ENCODE results near the gene COX10.
"Not testable (repeated sequence)": the region's sequence is repeated elsewhere in the genome, so short reads cannot be mapped to it uniquely, and the experiment has no call there.

The COX10 gene

DNA sequence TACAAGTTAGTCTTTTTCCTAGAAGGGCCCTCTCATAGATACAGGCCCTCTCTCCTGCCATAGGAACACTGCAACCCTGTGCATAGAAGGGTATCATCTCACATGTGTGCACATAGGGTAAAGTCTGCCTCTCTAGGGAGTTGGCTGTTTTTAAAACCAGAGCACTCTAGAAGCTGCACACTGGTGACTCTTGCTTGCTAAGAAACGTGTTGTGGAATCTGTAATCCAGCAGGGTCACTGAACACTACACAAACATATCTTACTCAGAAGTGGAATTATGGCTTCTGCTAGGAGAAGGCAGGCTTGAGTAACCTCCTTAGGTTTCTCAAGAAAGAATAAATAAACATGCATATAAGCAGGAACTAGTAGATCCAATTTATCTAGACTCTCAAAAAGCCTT lies 121.5 kb downstream of the COX10 start:
- H3K27ac ChIP-seq (ENCODE audit: insufficient read depth, low read length, poor library complexity, severe bottlenecking); H3K27me3 ChIP-seq (replicated peaks; ENCODE audit: control insufficient read depth, insufficient read depth, low read length, poor library complexity, severe bottlenecking); H3K9me3 ChIP-seq (ENCODE audit: control insufficient read depth, low read length); H3K36me3 ChIP-seq (ENCODE audit: control insufficient read depth, insufficient read depth, low read length); DNase-seq; H3K4me3 ChIP-seq (ENCODE audit: insufficient read depth, low read depth, low read length, poor library complexity, severe bottlenecking): not testable (repeated sequence)
- peaks cover 23% of the 10 kb centered on the region for H3K4me1 ChIP-seq (ENCODE audit: control insufficient read depth, insufficient read depth, low read length, poor library complexity, severe bottlenecking)

DNA sequence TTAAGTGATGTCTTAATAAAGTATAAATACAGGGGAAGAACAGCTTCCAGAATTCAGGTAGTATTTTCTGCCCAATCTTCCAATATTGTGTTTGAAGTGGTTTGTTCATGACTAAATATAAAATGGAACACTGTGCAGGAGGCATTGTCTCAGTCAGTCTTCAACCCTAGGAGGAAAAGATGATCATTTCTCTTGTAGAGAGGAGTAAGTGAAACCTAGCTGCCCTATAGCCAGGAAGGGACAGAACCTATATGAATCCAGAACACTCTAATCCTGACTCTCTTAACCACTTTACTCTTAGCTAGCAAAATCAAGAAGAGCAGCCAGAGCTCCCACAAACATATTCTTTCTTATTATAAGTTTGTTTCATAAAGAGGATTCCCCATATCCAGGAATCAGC lies 122.2 kb downstream of the COX10 start:
- not testable (repeated sequence) for DNase-seq; H3K27me3 ChIP-seq (replicated peaks; ENCODE audit: control insufficient read depth, insufficient read depth, low read length, poor library complexity, severe bottlenecking); H3K27ac ChIP-seq (ENCODE audit: insufficient read depth, low read length, poor library complexity, severe bottlenecking); H3K9me3 ChIP-seq (ENCODE audit: control insufficient read depth, low read length); H3K4me3 ChIP-seq (ENCODE audit: insufficient read depth, low read depth, low read length, poor library complexity, severe bottlenecking); H3K36me3 ChIP-seq (ENCODE audit: control insufficient read depth, insufficient read depth, low read length)
- peaks cover 30% of the 10 kb centered on the region for H3K4me1 ChIP-seq (ENCODE audit: control insufficient read depth, insufficient read depth, low read length, poor library complexity, severe bottlenecking)

DNA sequence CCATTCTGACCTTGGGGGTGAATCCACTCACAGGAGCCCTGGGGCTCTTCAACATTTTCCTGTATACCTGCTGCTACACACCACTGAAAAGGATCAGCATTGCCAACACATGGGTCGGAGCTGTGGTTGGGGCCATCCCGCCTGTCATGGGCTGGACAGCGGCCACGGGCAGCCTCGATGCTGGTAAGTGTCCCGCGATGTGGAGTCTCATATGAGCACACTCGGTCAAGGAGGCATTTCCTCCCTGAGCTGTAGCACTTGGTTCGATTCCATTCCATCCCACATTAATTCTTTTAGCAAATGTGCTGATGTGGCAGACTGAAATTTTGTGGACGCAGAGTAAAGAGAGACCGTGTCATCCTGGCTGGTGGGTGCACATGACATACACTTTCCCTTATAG lies 122.7 kb downstream of the COX10 start:
- not testable (repeated sequence) for H3K27me3 ChIP-seq (replicated peaks; ENCODE audit: control insufficient read depth, insufficient read depth, low read length, poor library complexity, severe bottlenecking); H3K9me3 ChIP-seq (ENCODE audit: control insufficient read depth, low read length); H3K36me3 ChIP-seq (ENCODE audit: control insufficient read depth, insufficient read depth, low read length); DNase-seq; H3K4me3 ChIP-seq (ENCODE audit: insufficient read depth, low read depth, low read length, poor library complexity, severe bottlenecking); H3K27ac ChIP-seq (ENCODE audit: insufficient read depth, low read length, poor library complexity, severe bottlenecking)
- peaks cover 36% of the 10 kb centered on the region for H3K4me1 ChIP-seq (ENCODE audit: control insufficient read depth, insufficient read depth, low read length, poor library complexity, severe bottlenecking)

DNA sequence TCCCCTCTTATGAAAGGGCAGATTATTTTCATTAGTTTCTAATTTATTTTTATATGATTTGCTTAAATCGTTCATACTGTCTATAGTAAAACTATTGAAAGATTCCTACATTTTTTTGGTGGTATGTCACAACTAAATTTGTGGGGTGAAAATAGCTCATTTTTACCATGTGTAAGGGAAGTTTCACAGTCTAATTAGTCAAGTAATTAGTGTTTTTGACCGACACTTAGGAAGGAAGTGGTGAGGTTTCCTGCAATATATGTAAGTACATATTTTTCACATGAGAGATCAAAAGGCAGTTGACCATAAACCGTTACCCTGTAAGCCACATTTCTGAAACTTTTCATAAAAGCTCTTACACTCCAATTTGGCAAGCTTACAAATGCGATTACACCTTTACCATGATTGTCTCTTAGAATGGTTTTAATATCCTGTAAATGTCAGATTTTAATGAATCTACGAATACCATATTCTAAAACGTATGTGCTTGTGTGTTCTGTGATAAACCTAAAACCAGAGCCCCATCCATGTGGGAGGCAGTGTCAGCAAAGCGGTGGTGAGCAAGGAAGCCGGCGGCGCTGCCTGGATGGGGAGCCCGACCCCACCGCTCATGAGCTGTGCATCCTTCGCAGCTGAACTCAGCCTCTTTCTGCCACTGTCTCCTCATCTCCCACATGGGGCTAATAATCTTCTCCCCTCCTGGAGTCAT lies 123.5 kb downstream of the COX10 start:
- peaks cover 43% of the 10 kb centered on the region for H3K4me1 ChIP-seq (ENCODE audit: control insufficient read depth, insufficient read depth, low read length, poor library complexity, severe bottlenecking)
- not testable (repeated sequence) for H3K4me3 ChIP-seq (ENCODE audit: insufficient read depth, low read depth, low read length, poor library complexity, severe bottlenecking); DNase-seq; H3K9me3 ChIP-seq (ENCODE audit: control insufficient read depth, low read length); H3K36me3 ChIP-seq (ENCODE audit: control insufficient read depth, insufficient read depth, low read length); H3K27me3 ChIP-seq (replicated peaks; ENCODE audit: control insufficient read depth, insufficient read depth, low read length, poor library complexity, severe bottlenecking)
- peak overlapping the region; percentile 37 for H3K27ac ChIP-seq (ENCODE audit: insufficient read depth, low read length, poor library complexity, severe bottlenecking)

DNA sequence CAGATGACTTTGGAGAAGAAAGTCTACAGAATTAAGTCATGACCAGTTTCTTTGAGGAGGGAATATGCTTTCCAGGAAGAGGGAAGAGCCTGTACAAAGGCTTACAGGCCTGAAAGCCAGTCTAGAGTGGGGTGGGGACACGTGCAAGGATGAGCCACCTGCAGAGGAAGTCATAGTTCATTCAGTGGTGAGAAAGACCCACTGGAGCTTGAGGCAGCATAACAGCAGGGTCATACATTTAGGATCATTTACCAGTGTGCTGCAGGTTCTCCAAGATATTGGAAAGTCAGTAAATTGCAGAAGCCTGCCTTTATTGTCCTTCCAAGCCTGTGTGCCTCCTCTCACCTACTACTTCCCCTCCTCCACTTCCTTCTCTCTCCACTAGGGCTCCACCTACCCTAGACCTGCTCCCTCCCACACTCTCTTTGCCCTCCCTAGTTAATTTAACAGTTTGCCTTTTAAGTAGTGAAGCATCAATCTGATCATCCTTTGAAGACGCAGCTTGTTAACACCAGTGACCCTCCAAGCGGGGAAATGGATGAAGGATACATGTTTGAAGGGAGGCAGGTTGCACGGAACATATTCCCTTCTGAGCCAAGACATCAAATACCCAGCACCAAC lies 127.2 kb downstream of the COX10 start:
- peaks cover 73% of the 10 kb centered on the region for H3K4me1 ChIP-seq (ENCODE audit: control insufficient read depth, insufficient read depth, low read length, poor library complexity, severe bottlenecking)
- no peaks in the 10 kb centered on the region for H3K27me3 ChIP-seq (replicated peaks; ENCODE audit: control insufficient read depth, insufficient read depth, low read length, poor library complexity, severe bottlenecking)
- H3K27ac ChIP-seq (ENCODE audit: insufficient read depth, low read length, poor library complexity, severe bottlenecking), result peak overlapping the region; percentile 68
- no peak for DNase-seq
- no peaks in the 10 kb centered on the region for H3K36me3 ChIP-seq (ENCODE audit: control insufficient read depth, insufficient read depth, low read length)
- H3K4me3 ChIP-seq (ENCODE audit: insufficient read depth, low read depth, low read length, poor library complexity, severe bottlenecking), result no peak overlapping the region
- H3K9me3 ChIP-seq (ENCODE audit: control insufficient read depth, low read length), result no peaks in the 10 kb centered on the region

DNA sequence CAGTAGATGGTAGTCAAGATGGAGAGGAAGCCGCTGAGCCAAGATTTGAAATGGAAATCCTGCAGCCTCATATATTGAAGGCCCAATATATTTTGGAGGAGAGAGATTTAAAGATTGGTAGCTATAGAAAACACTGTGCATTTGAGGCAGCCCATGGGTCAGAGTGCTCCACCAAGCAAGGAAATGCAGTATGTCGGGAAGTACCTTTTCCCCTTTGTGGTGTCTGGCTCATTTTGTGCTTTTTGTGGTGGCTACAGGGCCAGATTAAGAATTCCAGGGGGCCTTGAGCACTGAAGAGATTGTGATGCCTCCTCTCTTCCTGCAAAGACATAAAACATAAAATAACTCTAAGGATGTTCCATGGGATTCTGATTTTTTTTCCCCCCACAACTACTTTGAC lies 127.8 kb downstream of the COX10 start:
- Histone ChIP-seq H3K36me3 (ENCODE audit: control insufficient read depth, insufficient read depth, low read length) (no peaks in the 10 kb centered on the region), H3K9me3 (ENCODE audit: control insufficient read depth, low read length) (no peaks in the 10 kb centered on the region), H3K4me3 (ENCODE audit: insufficient read depth, low read depth, low read length, poor library complexity, severe bottlenecking) (no peak overlapping the region), H3K27me3 (replicated peaks; ENCODE audit: control insufficient read depth, insufficient read depth, low read length, poor library complexity, severe bottlenecking) (no peaks in the 10 kb centered on the region), H3K4me1 (ENCODE audit: control insufficient read depth, insufficient read depth, low read length, poor library complexity, severe bottlenecking) (peaks cover 77% of the 10 kb centered on the region), H3K27ac (ENCODE audit: insufficient read depth, low read length, poor library complexity, severe bottlenecking) (peak overlapping the region; percentile 68)
- no peak for DNase-seq

DNA sequence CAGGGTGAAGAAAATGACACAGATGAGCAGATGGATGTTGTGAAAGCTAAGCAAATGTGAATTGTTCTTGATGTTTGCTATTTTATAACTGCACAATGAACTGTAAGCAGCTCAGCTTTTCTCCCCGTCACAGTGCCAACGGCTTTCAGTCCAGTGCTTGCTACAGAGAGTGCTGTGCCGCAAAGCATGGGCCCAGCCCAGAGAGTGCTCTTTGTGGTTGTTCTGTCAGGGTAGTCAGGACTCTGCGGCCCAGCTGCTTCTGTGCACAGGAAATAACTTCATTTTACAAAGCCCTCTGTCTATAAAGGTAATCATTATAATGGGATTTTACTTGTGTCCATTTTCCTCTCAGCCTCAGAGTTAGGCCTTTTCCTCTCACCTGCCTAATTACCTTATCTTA lies 128.3 kb downstream of the COX10 start:
- peak in 1 of 3 donors; percentile 15 for DNase-seq
- Histone ChIP-seq H3K4me3 (ENCODE audit: insufficient read depth, low read depth, low read length, poor library complexity, severe bottlenecking) (peak overlapping the region; percentile 6), H3K4me1 (ENCODE audit: control insufficient read depth, insufficient read depth, low read length, poor library complexity, severe bottlenecking) (peaks cover 82% of the 10 kb centered on the region), H3K9me3 (ENCODE audit: control insufficient read depth, low read length) (no peaks in the 10 kb centered on the region), H3K36me3 (ENCODE audit: control insufficient read depth, insufficient read depth, low read length) (no peaks in the 10 kb centered on the region), H3K27me3 (replicated peaks; ENCODE audit: control insufficient read depth, insufficient read depth, low read length, poor library complexity, severe bottlenecking) (no peaks in the 10 kb centered on the region), H3K27ac (ENCODE audit: insufficient read depth, low read length, poor library complexity, severe bottlenecking) (peak overlapping the region; percentile 68)

DNA sequence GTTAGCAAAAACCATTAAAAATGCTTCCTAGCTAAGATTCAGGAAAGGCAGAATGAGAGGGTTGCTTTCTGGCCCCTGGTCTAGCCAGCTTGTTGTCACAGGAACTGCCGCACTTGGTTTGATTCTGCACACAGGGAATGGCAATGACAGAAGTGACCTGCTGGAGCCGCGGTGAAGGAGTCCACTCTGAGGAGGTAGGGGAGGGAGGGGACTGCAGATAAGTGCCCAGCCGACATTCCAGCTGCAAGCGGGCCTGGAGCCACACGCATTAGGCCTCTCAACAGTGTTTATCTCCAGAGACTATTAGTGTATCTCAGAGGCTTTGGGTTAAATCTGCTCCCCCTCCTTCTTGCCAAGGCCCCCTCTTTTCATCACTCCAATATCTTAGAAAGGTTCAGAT lies 128.7 kb downstream of the COX10 start:
- H3K27me3 ChIP-seq (replicated peaks; ENCODE audit: control insufficient read depth, insufficient read depth, low read length, poor library complexity, severe bottlenecking), result no peaks in the 10 kb centered on the region
- peak overlapping the region; percentile 68 for H3K27ac ChIP-seq (ENCODE audit: insufficient read depth, low read length, poor library complexity, severe bottlenecking)
- no peak for DNase-seq
- no peaks in the 10 kb centered on the region for H3K9me3 ChIP-seq (ENCODE audit: control insufficient read depth, low read length)
- no peaks in the 10 kb centered on the region for H3K36me3 ChIP-seq (ENCODE audit: control insufficient read depth, insufficient read depth, low read length)
- H3K4me1 ChIP-seq (ENCODE audit: control insufficient read depth, insufficient read depth, low read length, poor library complexity, severe bottlenecking), result peaks cover 86% of the 10 kb centered on the region
- H3K4me3 ChIP-seq (ENCODE audit: insufficient read depth, low read depth, low read length, poor library complexity, severe bottlenecking), result peak overlapping the region; percentile 6

DNA sequence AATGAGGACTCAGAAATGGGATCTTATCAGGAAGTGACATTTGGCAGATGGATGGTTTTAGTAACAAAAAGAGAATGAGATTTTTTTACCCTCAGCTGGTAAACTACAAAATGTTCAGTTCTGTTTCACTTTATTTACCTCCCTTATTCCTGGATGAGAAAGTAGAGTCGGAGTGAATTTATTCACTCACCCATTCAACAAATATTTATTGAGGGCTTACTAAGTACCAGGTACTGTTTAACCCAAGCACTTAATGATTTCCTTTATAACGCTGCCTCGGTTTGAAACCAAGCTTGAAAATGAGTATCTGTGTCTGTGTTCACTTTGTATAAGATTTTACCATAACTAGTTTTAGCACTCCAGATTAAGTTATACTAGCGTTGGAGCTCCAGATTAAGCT lies 129.3 kb downstream of the COX10 start:
- Histone ChIP-seq H3K36me3 (ENCODE audit: control insufficient read depth, insufficient read depth, low read length) (no peaks in the 10 kb centered on the region), H3K27ac (ENCODE audit: insufficient read depth, low read length, poor library complexity, severe bottlenecking) (peak overlapping the region; percentile 68), H3K27me3 (replicated peaks; ENCODE audit: control insufficient read depth, insufficient read depth, low read length, poor library complexity, severe bottlenecking) (no peaks in the 10 kb centered on the region), H3K9me3 (ENCODE audit: control insufficient read depth, low read length) (no peaks in the 10 kb centered on the region), H3K4me1 (ENCODE audit: control insufficient read depth, insufficient read depth, low read length, poor library complexity, severe bottlenecking) (peaks cover 92% of the 10 kb centered on the region), H3K4me3 (ENCODE audit: insufficient read depth, low read depth, low read length, poor library complexity, severe bottlenecking) (no peak overlapping the region)
- no peak for DNase-seq

DNA sequence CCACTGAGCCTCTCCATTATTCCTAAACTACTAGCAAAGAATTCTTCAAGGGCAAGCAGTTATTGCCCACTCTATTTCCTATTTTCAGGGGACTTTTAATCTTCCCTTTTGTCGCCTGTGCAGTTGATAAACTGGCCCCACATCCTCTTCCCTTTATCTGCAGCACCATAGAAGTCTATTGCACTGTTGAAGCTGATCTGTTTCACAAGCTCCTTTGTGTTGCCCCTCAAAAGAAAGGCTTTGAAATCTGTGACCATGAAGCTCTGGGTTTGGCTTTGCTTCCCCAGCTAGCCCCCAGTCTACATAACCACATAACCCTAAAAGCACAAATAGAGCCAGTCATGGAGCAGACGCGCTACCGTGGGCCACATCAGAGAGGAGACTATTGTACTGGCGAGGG lies 130.3 kb downstream of the COX10 start:
- peaks cover 98% of the 10 kb centered on the region for H3K4me1 ChIP-seq (ENCODE audit: control insufficient read depth, insufficient read depth, low read length, poor library complexity, severe bottlenecking)
- H3K4me3 ChIP-seq (ENCODE audit: insufficient read depth, low read depth, low read length, poor library complexity, severe bottlenecking), result no peak overlapping the region
- no peak for DNase-seq
- H3K9me3 ChIP-seq (ENCODE audit: control insufficient read depth, low read length), result no peaks in the 10 kb centered on the region
- H3K36me3 ChIP-seq (ENCODE audit: control insufficient read depth, insufficient read depth, low read length), result no peaks in the 10 kb centered on the region
- H3K27me3 ChIP-seq (replicated peaks; ENCODE audit: control insufficient read depth, insufficient read depth, low read length, poor library complexity, severe bottlenecking), result no peaks in the 10 kb centered on the region
- H3K27ac ChIP-seq (ENCODE audit: insufficient read depth, low read length, poor library complexity, severe bottlenecking), result peak overlapping the region; percentile 15

All from effector memory CD4-positive, alpha-beta T cell (primary cell).